ENCODE data around the gene KYNU.

DNA sequence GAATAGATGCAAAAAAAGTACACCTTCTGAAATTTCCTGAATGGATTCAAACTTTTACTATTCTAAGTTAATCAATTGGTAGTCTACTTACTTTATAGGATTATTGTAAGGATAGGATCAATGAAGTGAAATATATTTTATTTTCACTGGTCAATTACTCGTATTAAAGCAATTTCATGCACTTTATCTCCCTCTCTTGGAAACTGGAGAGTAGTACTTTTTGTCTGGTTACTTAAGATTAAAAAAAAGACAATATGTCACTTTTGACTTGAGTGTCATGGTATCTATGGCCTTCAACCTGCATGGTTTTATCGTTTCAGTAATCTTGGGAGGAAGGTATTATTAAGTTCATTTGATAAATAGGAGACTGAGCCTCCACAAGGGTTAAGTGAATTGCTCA lies 1.0 kb upstream of the KYNU start:
- TF ChIP-seq CTCF (IDR thresholded peaks at IDR 0.05): no peak
- TF ChIP-seq POLR2A (IDR thresholded peaks at IDR 0.05): no peak
